Measurements from ENCODE around the gene FAXDC2. TPM values are rescaled to one million over a fixed set of nuclear protein-coding genes. Genes with fewer than 3 reads are reported as not detected.

Gene FAXDC2
- total and polyA plus RNA-seq, 2 of the 13 experiments (the other 11 are each of a cell fraction or from before 2014, with no cell fraction given), result 4.7 to 58.8 TPM

GRCh38 chr5:154844809-154845208, 5.6 kb downstream of the FAXDC2 start (continued):
- no peak for TF ChIP-seq U2AF2 (IDR thresholded peaks at IDR 0.05; ENCODE audit: low read depth, low read length)
- TF ChIP-seq MBD4 (IDR thresholded peaks at IDR 0.05; ENCODE audit: borderline replicate concordance, low read length), result no peak
- peak; percentile 52; the same call in 1 of the 2 replicates for TF ChIP-seq GATA4 (IDR thresholded peaks at IDR 0.05; ENCODE audit: borderline replicate concordance, low read depth)
- TF ChIP-seq U2AF1 (optimal IDR thresholded peaks at IDR 0.05; ENCODE audit: low read depth, low read length), result no peak
- 0 out of 4 replicates have a peak, but pooled peaks of 1 of the 2 experiments have one; percentile 2 for TF ChIP-seq MAFK (conservative IDR thresholded peaks at IDR 0.05 in 1 of 2, IDR thresholded peaks at IDR 0.05 in 1 of 2; ENCODE audit: low read length in 2 of 2)
- TF ChIP-seq ZNF34 (CRISPR knock-in tag; IDR thresholded peaks at IDR 0.05; ENCODE audit: borderline replicate concordance), result no peak
- TF ChIP-seq CHD2 (IDR thresholded peaks at IDR 0.05; ENCODE audit: low read depth, low read length), result no peak
- TF ChIP-seq, protein P1, sequence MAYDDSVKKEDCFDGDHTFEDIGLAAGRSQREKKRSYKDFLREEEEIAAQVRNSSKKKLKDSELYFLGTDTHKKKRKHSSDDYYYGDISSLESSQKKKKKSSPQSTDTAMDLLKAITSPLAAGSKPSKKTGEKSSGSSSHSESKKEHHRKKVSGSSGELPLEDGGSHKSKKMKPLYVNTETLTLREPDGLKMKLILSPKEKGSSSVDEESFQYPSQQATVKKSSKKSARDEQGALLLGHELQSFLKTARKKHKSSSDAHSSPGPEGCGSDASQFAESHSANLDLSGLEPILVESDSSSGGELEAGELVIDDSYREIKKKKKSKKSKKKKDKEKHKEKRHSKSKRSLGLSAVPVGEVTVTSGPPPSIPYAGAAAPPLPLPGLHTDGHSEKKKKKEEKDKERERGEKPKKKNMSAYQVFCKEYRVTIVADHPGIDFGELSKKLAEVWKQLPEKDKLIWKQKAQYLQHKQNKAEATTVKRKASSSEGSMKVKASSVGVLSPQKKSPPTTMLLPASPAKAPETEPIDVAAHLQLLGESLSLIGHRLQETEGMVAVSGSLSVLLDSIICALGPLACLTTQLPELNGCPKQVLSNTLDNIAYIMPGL (CRISPR knock-in tag; IDR thresholded peaks at IDR 0.05; ENCODE audit: borderline replicate concordance in 1 of 2, low read depth in 1 of 2), result no peak
- no peak for TF ChIP-seq ZNF530 (CRISPR knock-in tag; IDR thresholded peaks at IDR 0.05; ENCODE audit: low read depth)
- no peak for TF ChIP-seq ZNF205 (CRISPR knock-in tag; IDR thresholded peaks at IDR 0.05)
- no peak for TF ChIP-seq ZNF225 (CRISPR knock-in tag; IDR thresholded peaks at IDR 0.05)
- no peak for TF ChIP-seq ZNF570 (CRISPR knock-in tag; IDR thresholded peaks at IDR 0.05; ENCODE audit: borderline replicate concordance)
- TF ChIP-seq ZFP90 (CRISPR knock-in tag; IDR thresholded peaks at IDR 0.05; ENCODE audit: borderline replicate concordance), result no peak
- TF ChIP-seq SMAD3 (CRISPR knock-in tag; IDR thresholded peaks at IDR 0.05), result no peak
- TF ChIP-seq SALL1 (CRISPR knock-in tag; IDR thresholded peaks at IDR 0.05), result peak; percentile 73; the same call in 1 of the 2 replicates
- TF ChIP-seq RXRA (CRISPR knock-in tag; IDR thresholded peaks at IDR 0.05), result no peak
- TF ChIP-seq, protein P2, sequence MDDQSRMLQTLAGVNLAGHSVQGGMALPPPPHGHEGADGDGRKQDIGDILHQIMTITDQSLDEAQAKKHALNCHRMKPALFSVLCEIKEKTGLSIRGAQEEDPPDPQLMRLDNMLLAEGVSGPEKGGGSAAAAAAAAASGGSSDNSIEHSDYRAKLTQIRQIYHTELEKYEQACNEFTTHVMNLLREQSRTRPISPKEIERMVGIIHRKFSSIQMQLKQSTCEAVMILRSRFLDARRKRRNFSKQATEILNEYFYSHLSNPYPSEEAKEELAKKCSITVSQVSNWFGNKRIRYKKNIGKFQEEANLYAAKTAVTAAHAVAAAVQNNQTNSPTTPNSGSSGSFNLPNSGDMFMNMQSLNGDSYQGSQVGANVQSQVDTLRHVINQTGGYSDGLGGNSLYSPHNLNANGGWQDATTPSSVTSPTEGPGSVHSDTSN (CRISPR knock-in tag; IDR thresholded peaks at IDR 0.05; ENCODE audit: borderline replicate concordance), result no peak
- 0 out of 2 replicates have a peak, but pooled peaks have one; percentile 19 for TF ChIP-seq ZGPAT (CRISPR knock-in tag; IDR thresholded peaks at IDR 0.05)
- TF ChIP-seq, protein P3, sequence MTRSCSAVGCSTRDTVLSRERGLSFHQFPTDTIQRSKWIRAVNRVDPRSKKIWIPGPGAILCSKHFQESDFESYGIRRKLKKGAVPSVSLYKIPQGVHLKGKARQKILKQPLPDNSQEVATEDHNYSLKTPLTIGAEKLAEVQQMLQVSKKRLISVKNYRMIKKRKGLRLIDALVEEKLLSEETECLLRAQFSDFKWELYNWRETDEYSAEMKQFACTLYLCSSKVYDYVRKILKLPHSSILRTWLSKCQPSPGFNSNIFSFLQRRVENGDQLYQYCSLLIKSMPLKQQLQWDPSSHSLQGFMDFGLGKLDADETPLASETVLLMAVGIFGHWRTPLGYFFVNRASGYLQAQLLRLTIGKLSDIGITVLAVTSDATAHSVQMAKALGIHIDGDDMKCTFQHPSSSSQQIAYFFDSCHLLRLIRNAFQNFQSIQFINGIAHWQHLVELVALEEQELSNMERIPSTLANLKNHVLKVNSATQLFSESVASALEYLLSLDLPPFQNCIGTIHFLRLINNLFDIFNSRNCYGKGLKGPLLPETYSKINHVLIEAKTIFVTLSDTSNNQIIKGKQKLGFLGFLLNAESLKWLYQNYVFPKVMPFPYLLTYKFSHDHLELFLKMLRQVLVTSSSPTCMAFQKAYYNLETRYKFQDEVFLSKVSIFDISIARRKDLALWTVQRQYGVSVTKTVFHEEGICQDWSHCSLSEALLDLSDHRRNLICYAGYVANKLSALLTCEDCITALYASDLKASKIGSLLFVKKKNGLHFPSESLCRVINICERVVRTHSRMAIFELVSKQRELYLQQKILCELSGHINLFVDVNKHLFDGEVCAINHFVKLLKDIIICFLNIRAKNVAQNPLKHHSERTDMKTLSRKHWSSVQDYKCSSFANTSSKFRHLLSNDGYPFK (CRISPR knock-in tag; IDR thresholded peaks at IDR 0.05; ENCODE audit: borderline replicate concordance), result no peak
- peak; percentile 51 for TF ChIP-seq TEAD3 (CRISPR knock-in tag; optimal IDR thresholded peaks at IDR 0.05; ENCODE audit: borderline replicate concordance)
- TF ChIP-seq, protein P4, sequence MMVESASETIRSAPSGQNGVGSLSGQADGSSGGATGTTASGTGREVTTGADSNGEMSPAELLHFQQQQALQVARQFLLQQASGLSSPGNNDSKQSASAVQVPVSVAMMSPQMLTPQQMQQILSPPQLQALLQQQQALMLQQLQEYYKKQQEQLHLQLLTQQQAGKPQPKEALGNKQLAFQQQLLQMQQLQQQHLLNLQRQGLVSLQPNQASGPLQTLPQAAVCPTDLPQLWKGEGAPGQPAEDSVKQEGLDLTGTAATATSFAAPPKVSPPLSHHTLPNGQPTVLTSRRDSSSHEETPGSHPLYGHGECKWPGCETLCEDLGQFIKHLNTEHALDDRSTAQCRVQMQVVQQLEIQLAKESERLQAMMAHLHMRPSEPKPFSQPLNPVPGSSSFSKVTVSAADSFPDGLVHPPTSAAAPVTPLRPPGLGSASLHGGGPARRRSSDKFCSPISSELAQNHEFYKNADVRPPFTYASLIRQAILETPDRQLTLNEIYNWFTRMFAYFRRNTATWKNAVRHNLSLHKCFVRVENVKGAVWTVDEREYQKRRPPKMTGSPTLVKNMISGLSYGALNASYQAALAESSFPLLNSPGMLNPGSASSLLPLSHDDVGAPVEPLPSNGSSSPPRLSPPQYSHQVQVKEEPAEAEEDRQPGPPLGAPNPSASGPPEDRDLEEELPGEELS (CRISPR knock-in tag; IDR thresholded peaks at IDR 0.05), result peak; percentile 89

Measured in HepG2 (cell line).